MM.1S (cell line): ENCODE measurements around the gene TJAP1.

Source experiments
- EZH2 ChIP-seq: fragments of 300-600 bp; sonication (generic); optimal IDR thresholded peaks from 2 replicates; pipeline ENCODE3; 2017; ENCODE audit warnings: low read depth, mild to moderate bottlenecking, antibody characterized with exemption, low read length, mixed read lengths
- EZH2phosphoT487 ChIP-seq: fragments of 300-600 bp; sonication (generic); IDR thresholded peaks from 2 replicates; pipeline ENCODE4 v1.6.1; 2018; ENCODE audit warnings: antibody characterized with exemption, low read length
- TF ChIP-seq, protein P1 (sequence below): fragments of 300-600 bp; sonication (generic); IDR thresholded peaks from 2 replicates; pipeline ENCODE4 v1.5.1; 2016; ENCODE audit warnings: antibody characterized with exemption, low read length, mixed read lengths

DNA sequence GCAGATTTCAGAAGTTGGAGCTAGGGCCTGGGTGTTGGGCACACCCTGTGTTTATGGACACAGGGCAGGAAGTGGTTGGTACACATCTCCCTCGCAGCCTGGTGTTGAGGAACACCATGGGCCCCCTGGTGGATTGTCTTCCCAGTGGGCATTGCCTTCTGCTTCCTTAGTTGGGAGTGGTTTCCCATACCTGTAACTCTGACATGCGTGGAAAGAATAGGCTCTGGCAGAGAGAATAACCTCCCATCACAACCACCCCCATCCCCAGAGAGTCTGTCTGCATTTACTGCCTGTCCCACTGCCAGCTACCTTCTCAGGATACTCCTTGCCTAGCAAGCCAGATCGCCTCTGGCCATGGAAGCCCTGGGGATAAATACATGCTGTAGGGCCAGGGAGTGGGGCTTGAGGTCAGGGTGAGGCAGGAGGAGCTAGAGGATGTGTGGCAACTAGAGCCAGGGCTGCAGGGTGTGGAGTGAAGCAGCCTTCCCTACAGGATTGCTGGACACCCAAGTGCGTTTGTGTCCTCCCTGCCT lies 18.1 kb downstream of the TJAP1 start:
- TF ChIP-seq EZH2 (no peak), EZH2phosphoT487 (no peak)
- TF ChIP-seq, protein P1, sequence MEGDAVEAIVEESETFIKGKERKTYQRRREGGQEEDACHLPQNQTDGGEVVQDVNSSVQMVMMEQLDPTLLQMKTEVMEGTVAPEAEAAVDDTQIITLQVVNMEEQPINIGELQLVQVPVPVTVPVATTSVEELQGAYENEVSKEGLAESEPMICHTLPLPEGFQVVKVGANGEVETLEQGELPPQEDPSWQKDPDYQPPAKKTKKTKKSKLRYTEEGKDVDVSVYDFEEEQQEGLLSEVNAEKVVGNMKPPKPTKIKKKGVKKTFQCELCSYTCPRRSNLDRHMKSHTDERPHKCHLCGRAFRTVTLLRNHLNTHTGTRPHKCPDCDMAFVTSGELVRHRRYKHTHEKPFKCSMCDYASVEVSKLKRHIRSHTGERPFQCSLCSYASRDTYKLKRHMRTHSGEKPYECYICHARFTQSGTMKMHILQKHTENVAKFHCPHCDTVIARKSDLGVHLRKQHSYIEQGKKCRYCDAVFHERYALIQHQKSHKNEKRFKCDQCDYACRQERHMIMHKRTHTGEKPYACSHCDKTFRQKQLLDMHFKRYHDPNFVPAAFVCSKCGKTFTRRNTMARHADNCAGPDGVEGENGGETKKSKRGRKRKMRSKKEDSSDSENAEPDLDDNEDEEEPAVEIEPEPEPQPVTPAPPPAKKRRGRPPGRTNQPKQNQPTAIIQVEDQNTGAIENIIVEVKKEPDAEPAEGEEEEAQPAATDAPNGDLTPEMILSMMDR = no peak
